Heart left ventricle (tissue), 16 donors: ENCODE data around the gene AMTN. TPM values are rescaled to one million over a fixed set of nuclear protein-coding genes. Genes with fewer than 3 reads are reported as not detected.
A peak's percentile ranks its signal among the peaks of the same experiment; 100 is the strongest.
"Not testable (repeated sequence)": the region's sequence is repeated elsewhere in the genome, so short reads cannot be mapped to it uniquely, and the experiment has no call there.

Experiments used
- ATAC-seq, 4 donors: fragments of 200-7000 bp; cut with Tn5 transposase; one replicate each; pipeline ENCODE4 v1.9.1; 2020 to 2022; ENCODE audit warnings: moderate library complexity in 4 of 4, mild to moderate bottlenecking in 3 of 4, moderate number of reproducible peaks in 1 of 4
- DNase-seq, 5 donors: peaks; one replicate each; pipeline ENCODE4 v3.0.0-alpha.2; 2020
- H3K27ac ChIP-seq, 12 donors: fragments of 200-600 bp; sonication (generic) in 4 of 12; one replicate each; pipeline versions ENCODE4 v1.5.0 to v1.8.0; 2016 to 2022; ENCODE audit warnings: mild to moderate bottlenecking in 2 of 12
- H3K27me3 ChIP-seq, 9 donors: fragments of 200-600 bp; sonication (generic) in 2 of 9; one replicate each; pipeline versions ENCODE4 v1.5.1 to v1.8.0; 2016 to 2022; ENCODE audit warnings: mild to moderate bottlenecking in 3 of 9
- H3K36me3 ChIP-seq, 9 donors: fragments of 200-600 bp; sonication (generic) in 2 of 9; one replicate each; pipeline versions ENCODE4 v1.5.0 to v1.8.0; 2018 to 2022; ENCODE audit warnings: mild to moderate bottlenecking in 2 of 9
- H3K4me1 ChIP-seq, 12 donors: fragments of 200-600 bp; sonication (generic) in 4 of 12; one replicate each; pipeline versions ENCODE4 v1.5.0 to v1.8.0; 2016 to 2022; ENCODE audit warnings: mild to moderate bottlenecking in 3 of 12
- H3K4me3 ChIP-seq, 12 donors: fragments of 200-600 bp; sonication (generic) in 4 of 12; one replicate each; pipeline versions ENCODE4 v1.5.0 to v1.8.0; 2017 to 2022; ENCODE audit warnings: mild to moderate bottlenecking in 9 of 12, moderate library complexity in 4 of 12
- H3K9me3 ChIP-seq, 12 donors: fragments of 200-600 bp; sonication (generic) in 4 of 12; one replicate each; pipeline versions ENCODE4 v1.5.0 to v1.8.0; 2016 to 2022; ENCODE audit warnings: mild to moderate bottlenecking in 1 of 12
- CTCF ChIP-seq, 12 donors: fragments of 200-600 bp; sonication (generic) in 4 of 12; IDR thresholded peaks; one replicate each; pipeline versions ENCODE4 v1.5.0 to v1.8.0; 2018 to 2022; ENCODE audit warnings: antibody characterized with exemption in 12 of 12, mild to moderate bottlenecking in 5 of 12
- POLR2A ChIP-seq, 2 donors: fragments of 450-650 bp; IDR thresholded peaks; one replicate each; pipeline ENCODE4 v1.6.1; 2017; ENCODE audit warnings: antibody characterized with exemption in 2 of 2, mild to moderate bottlenecking in 2 of 2, moderate library complexity in 2 of 2
- WGBS, 4 donors: extraction: QIAGEN DNeasy Blood & Tissue Kit in 2 of 4; methylation state at CpG; one replicate each; pipeline versions ENCODE4 v1.1.5 to v1.1.7; 2013 to 2018; 5-methylcytosine and 5-hydroxymethylcytosine counted together
- intact Hi-C, 10 donors: fragments of 100-400 bp; cut with DNase I; formaldehyde crosslinking; loops; one replicate each; pipeline versions ENCODE4 v1.11.1 to v1.14.2; 2022
- polyA plus RNA-seq, 2 donors: library from polyadenylated mRNA; stranded (reverse); fragments of 200-250 nt; gene quantifications; one replicate each; pipeline ENCODE4 v1.2.3, GENCODE V29; 2013
- total RNA-seq, 9 donors: library from RNA; depleted of rRNA in 2 of 9; stranded (reverse); fragments of >200 nt in 2 of 9; fragmentation: NEBNext Ultra II Directional in 3 of 9; extraction: Animal tissue kit (Norgen Biotek cat#: 25700) in 3 of 9; gene quantifications; one replicate each; pipeline versions ENCODE4 v1.1.0 to v1.2.4, GENCODE V29; 2016 to 2023
- donor health status: ischemic (EF 13 %, LVEDD 7.1; RV severe dilation, severe dysfunction).
- donor health status: healthy with polysubstance abuse.
- donor health status: DM: no; HTN: yes; CAD: no.
- donor health status: DM: no; HTN: no; CAD: no.
- donor health status: ischemic (EF 25% LVEDD 6.9; RV normal size, moderate dysfunction).
- donor health status: ischemic (EF 25% LVEDD 5.7; RV mildly dilated, moderate dysfunction).
- donor health status: healthy.
- donor health status: DM: yes; HTN: yes; CAD: no.
- donor health status: ischemic (EF 35%, LVEDD 5.7; RV mildly dilated, moderate dysfunction).
- donor health status: nonischemic (EF 11% LVEDD 7.7; RV severe dilation, severe dysfunction).
- donor health status: DM: yes; HTN: yes; CAD: no.
- donor health status: PGD.
- donor health status: ischemic (EF 29% LVEDD 5.4; RV normal size, mild dysfunction).
- donor health status: nonischemic (EF 23%, LVEDD 6.1; RV moderate dilation, normal function).

The AMTN gene
- total and polyA plus RNA-seq, 11 donors: not detected

GRCh38 chr4:70496231-70496630, 22.1 kb upstream of the AMTN start:
- no peak overlapping the region for H3K4me3 ChIP-seq
- no peak overlapping the region for H3K27ac ChIP-seq
- H3K9me3 ChIP-seq: no peaks in the 10 kb centered on the region
- no peak for TF ChIP-seq POLR2A (IDR thresholded peaks at IDR 0.05)
- TF ChIP-seq CTCF (IDR thresholded peaks at IDR 0.05): no peak
- intact Hi-C loops: loop anchor here in 1 of 10 donors (10.0 kb wide), 1 partner anchor 801 kb away; no protein-coding TSS in a partner anchor
- H3K4me1 ChIP-seq: no peaks in the 10 kb centered on the region
- DNase-seq (no peak), ATAC-seq (no peak)
- WGBS, 4 donors: 52 to 69% (median 53%) methylated on average over 6 of the region's 6 CpGs
- H3K36me3 ChIP-seq: no peaks in the 10 kb centered on the region
- H3K27me3 ChIP-seq: no peaks in the 10 kb centered on the region

DNA sequence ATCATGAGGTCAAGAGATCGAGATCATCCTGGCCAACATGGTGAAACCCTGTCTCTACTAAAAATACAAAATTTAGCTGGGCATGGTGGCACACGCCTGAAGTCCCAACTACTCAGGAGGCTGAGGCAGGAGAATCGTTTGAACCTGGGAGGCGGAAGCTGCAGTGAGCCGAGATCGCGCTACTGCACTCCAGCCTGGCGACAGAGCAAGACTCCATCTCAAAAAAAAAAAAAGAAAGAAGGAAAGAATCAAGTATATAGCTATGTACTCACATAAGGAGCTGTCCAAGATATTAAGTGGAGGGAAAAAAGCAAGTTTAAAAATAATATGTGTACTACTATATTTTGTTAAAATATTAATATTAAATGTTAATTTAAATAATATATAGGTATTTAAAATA, 16.5 kb upstream of the AMTN start:
- intact Hi-C loops: loop anchor here in 3 of 10 donors (5.0 to 10.0 kb wide), 3 partner anchors 807 to 817 kb away; no protein-coding TSS in a partner anchor
- H3K27ac ChIP-seq, H3K27me3 ChIP-seq, H3K4me1 ChIP-seq, ATAC-seq, H3K4me3 ChIP-seq, H3K9me3 ChIP-seq, H3K36me3 ChIP-seq, DNase-seq: not testable (repeated sequence)
- 63 to 84% (median 80%) methylated on average over 8 of the region's 8 CpGs for WGBS, 4 donors

DNA sequence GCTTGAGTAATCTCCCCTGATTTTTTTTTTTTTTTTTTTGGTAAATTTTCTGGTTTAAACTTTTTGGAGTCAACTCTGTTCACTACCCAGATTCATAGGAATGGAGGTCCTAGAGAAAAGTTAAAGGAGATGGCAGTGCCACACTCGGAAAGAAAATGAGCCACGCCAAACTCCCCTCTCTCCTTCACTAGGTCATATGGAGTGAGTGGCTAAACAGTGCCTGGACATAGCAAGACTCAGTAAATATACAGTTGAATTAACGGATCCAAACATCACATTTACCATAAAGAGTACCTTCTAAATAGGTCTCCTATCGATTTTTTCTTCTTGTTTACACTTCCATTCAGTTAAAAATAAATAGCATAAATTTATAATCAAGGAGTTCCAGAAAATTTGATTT, 13.6 kb upstream of the AMTN start:
- DNase-seq (no peak), ATAC-seq (no peak)
- H3K27ac ChIP-seq: no peak overlapping the region
- 34 to 41% (median 37%) methylated on average over 4 of the region's 4 CpGs for WGBS, 4 donors
- no peaks in the 10 kb centered on the region for H3K9me3 ChIP-seq
- no peaks in the 10 kb centered on the region for H3K4me1 ChIP-seq
- intact Hi-C loops: loop anchor here in 4 of 10 donors (5.0 to 10.0 kb wide), 4 partner anchors 810 to 820 kb away; no protein-coding TSS in a partner anchor
- TF ChIP-seq CTCF (IDR thresholded peaks at IDR 0.05) (no peak), POLR2A (IDR thresholded peaks at IDR 0.05) (no peak)
- H3K36me3 ChIP-seq: no peaks in the 10 kb centered on the region
- no peak overlapping the region for H3K4me3 ChIP-seq
- H3K27me3 ChIP-seq: peaks cover 0 to 2% (median 0%) of the 10 kb centered on the region in 9 donors

DNA sequence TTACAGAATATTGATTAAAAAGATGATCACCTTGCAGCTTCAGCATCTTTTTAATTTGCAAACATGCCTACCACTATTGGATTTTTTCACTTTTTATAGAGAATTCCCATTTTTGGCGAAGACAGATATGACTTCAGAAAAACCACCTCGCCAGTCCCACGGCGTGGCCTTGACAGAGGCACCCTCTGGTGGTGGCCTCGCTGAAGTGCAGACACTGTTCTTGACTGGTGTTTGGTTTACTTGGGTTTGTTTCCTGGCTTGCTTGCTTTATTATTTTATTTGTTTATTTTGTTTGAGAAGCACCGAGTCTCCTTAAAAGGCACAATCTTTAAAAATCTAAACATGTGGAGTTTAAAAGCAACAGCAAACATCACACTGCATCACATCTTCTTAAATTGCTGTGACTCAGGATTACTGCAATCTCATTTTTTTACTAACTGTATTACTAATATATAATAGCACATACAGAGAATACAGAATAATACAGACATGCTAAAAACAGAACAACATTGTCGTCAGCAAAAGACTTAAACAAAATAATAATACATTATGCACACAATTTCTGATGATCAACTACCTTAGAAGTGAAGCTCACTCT, 13.1 kb upstream of the AMTN start:
- no peak overlapping the region for H3K4me3 ChIP-seq
- no peak overlapping the region for H3K27ac ChIP-seq
- peak; percentile 49 to 86 (median 70) for TF ChIP-seq CTCF (IDR thresholded peaks at IDR 0.05)
- TF ChIP-seq POLR2A (IDR thresholded peaks at IDR 0.05): no peak
- H3K27me3 ChIP-seq: peaks cover 0 to 2% (median 0%) of the 10 kb centered on the region in 9 donors
- DNase-seq (peak in 3 of 5 donors; percentile 16 to 60 (median 25)), ATAC-seq (no peak)
- H3K4me1 ChIP-seq: no peaks in the 10 kb centered on the region
- no peaks in the 10 kb centered on the region for H3K36me3 ChIP-seq
- intact Hi-C loops: loop anchor here in 3 of 10 donors (5.0 to 10.0 kb wide), 3 partner anchors 810 to 820 kb away; no protein-coding TSS in a partner anchor
- H3K9me3 ChIP-seq: no peaks in the 10 kb centered on the region
- WGBS, 4 donors: 3 to 8% (median 4%) methylated on average over 7 of the region's 7 CpGs
